Stimulated activated CD8-positive, alpha-beta memory T cell treated with anti-CD3 and anti-CD28 coated beads, Interleukin-12 subunit alpha, Interleukin-12 subunit beta, amount 100 ng/mL, for 4 hours (primary cell): Measurements from ENCODE around the gene RPL12.

ENCODE experiments used
- DNase-seq: peaks from one replicate; pipeline ENCODE4 v3.0.0-alpha.2; 2020; ENCODE audit warnings: low read depth

Gene RPL12

DNA sequence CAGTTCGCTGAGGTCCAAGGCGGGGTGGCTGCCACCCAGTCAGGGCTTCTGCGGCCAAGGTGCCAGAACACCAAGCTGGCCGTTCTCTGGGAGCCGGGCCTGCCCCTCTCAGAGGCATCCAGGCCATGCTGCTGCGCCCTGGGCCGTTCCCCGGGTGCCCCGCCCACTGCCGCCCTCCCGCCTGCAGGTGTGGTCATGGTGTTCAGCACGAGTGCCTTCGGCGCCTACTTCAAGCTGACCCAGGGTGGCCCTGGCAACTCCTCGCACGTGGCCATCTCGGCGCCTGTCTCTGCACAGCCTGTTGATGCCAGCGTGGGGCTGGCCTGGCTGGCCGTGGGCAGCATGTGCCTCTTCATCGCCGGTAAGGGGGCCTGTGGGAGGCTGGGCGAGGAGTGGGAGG, 46.6 kb downstream of the RPL12 start:
- DNase-seq, result no peak

DNA sequence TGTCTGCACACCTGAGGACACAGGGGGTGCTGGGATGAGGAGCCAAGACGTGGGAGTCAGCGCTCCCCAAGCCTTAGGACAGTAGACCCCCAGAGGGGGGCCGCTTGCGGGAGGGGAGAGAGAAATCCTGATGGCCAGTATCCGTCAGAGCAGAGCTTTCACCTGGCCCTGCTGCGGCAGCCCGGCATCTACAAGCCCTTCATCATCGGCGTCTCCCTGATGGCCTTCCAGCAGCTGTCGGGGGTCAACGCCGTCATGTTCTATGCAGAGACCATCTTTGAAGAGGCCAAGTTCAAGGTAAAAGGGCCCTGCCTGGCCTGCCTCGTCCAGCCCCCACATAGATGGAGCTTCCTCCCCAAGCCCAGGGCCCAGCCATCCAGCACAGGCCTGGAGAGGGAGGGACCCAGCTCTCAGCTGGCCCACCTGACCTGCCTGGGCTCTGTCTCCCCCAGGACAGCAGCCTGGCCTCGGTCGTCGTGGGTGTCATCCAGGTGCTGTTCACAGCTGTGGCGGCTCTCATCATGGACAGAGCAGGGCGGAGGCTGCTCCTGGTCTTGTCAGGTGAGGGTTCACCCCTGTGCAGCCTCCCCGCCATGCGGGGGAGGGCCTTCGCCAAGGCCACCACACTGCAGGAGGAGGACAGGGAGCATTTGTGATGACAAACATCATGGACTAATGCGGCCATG, 47.6 kb downstream of the RPL12 start:
- no peak for DNase-seq

GRCh38 chr9:127402401-127403090, 48.7 kb downstream of the RPL12 start:
- no peak for DNase-seq

DNA sequence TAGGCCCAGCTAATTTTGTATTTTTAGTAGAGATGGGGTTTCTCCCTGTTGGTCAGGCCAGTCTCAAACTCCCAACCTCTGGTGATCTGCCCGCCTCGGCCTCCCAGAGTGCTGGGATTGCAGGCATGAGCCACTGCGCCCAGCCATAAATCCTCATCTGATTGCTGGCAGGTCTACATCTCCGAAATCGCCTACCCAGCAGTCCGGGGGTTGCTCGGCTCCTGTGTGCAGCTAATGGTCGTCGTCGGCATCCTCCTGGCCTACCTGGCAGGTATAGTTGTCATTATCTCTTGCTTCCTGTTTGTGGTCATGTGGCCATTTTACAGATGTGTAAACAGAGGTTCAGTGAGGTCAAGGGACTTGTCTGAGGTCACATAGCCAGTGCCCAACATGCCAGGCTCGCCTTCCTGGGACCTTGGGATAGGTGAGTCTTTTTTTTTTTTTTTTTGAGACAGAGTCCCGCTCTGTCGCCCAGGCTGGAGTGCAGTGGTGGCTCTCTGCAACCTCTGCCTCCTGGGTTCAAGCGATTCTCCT, 51.4 kb downstream of the RPL12 start:
- no peak for DNase-seq

GRCh38 chr9:127398715-127399400, 52.3 kb downstream of the RPL12 start:
- no peak for DNase-seq

DNA sequence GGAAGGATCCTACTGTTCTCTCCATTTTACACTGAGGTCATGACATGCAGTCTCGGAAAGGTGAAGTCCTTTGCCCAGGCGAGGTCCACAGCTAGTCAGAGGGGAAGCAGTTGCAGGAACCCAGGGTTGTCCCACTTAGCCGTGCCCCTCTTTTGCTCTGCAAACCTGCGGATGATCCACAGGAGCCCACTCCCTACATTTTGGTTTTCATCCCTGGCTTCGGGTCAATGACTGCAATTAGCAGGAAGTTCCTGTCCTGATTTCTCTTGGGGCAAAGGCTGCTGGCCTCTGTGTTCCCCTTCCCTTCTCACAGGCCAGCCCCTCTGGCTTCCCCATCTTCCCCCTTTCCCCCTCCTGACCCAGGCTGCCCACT, 52.9 kb downstream of the RPL12 start:
- no peak for DNase-seq
